Spleen (tissue), 11 donors: ENCODE measurements around the gene RAP1GAP. TPM values are rescaled to one million over a fixed set of nuclear protein-coding genes. Genes with fewer than 3 reads are reported as not detected.

Experiments used
- DNase-seq: peaks from one replicate; pipeline ENCODE4 v3.0.0-alpha.2; 2020
- H3K27ac ChIP-seq, 8 donors: fragments of 200-600 bp; sonication (generic) in 7 of 8; 1 replicate in 4 of 8; 2 replicates in 4 of 8; pipeline versions ENCODE4 v1.5.0 to v1.8.0; 2016 to 2021; ENCODE audit warnings: inconsistent platforms in 4 of 8, mild to moderate bottlenecking in 4 of 8, moderate library complexity in 1 of 8
- H3K27me3 ChIP-seq, 7 donors: fragments of 200-600 bp; sonication (generic) in 6 of 7; replicated peaks in 1 of 7; 1 replicate in 4 of 7; 2 replicates in 3 of 7; pipeline versions ENCODE4 v1.5.0 to v1.8.0; 2016 to 2021; ENCODE audit warnings: inconsistent platforms in 3 of 7, mild to moderate bottlenecking in 1 of 7
- H3K36me3 ChIP-seq, 6 donors: fragments of 200-600 bp; sonication (generic) in 5 of 6; 1 replicate in 4 of 6; 2 replicates in 2 of 6; pipeline versions ENCODE4 v1.5.0 to v1.8.0; 2016 to 2021; ENCODE audit warnings: inconsistent platforms in 2 of 6
- H3K4me1 ChIP-seq, 6 donors: fragments of 200-600 bp; sonication (generic) in 5 of 6; 1 replicate in 3 of 6; 2 replicates in 3 of 6; pipeline versions ENCODE4 v1.5.0 to v1.8.0; 2016 to 2021; ENCODE audit warnings: inconsistent platforms in 3 of 6
- H3K4me3 ChIP-seq, 8 donors: fragments of 200-600 bp; sonication (generic) in 7 of 8; 1 replicate in 4 of 8; 2 replicates in 4 of 8; pipeline versions ENCODE4 v1.5.0 to v1.8.0; 2016 to 2021; ENCODE audit warnings: inconsistent platforms in 4 of 8, mild to moderate bottlenecking in 4 of 8, moderate library complexity in 2 of 8
- H3K9me3 ChIP-seq, 8 donors: fragments of 200-600 bp; sonication (generic) in 7 of 8; 1 replicate in 4 of 8; 2 replicates in 4 of 8; pipeline versions ENCODE4 v1.5.0 to v1.8.0; 2016 to 2021; ENCODE audit warnings: inconsistent platforms in 4 of 8
- CTCF ChIP-seq, 11 experiments: fragments of 200-600 bp in 7 of 11; fragments of 450-650 bp in 4 of 11; sonication (generic) in 4 of 11; IDR thresholded peaks in 8 of 11; conservative IDR thresholded peaks in 3 of 11; 1 replicate in 7 of 11; 2 replicates in 4 of 11; pipeline versions ENCODE4 v1.4.0 to v1.8.0; 2016 to 2021; ENCODE audit warnings: antibody characterized with exemption in 11 of 11, inconsistent platforms in 4 of 11, mild to moderate bottlenecking in 1 of 11
- POLR2A ChIP-seq, 3 donors: fragments of 450-650 bp; IDR thresholded peaks; one replicate each; pipeline ENCODE4 v1.5.1; 2017; ENCODE audit warnings: antibody characterized with exemption in 3 of 3, mild to moderate bottlenecking in 1 of 3
- POLR2AphosphoS5 ChIP-seq, 3 donors: sonication (generic); formaldehyde crosslinking; IDR thresholded peaks; one replicate each; pipeline ENCODE4 v1.5.1; 2017; ENCODE audit warnings: antibody characterized with exemption in 3 of 3
- WGBS, 5 donors: extraction: QIAGEN DNeasy Blood & Tissue Kit in 3 of 5; methylation state at CpG; one replicate each; pipeline versions ENCODE4 v1.1.5 to v1.1.7; 2013 to 2018; 5-methylcytosine and 5-hydroxymethylcytosine counted together
- intact Hi-C: fragments of 100-400 bp; cut with DNase I; formaldehyde crosslinking; loops from one replicate; pipeline ENCODE4 v1.15.0; 2023; ENCODE audit warnings: low total_unique reads
- polyA plus RNA-seq, 3 donors: library from polyadenylated mRNA; stranded (reverse); fragments of 200-250 nt; gene quantifications; one replicate each; pipeline ENCODE4 v1.2.1, GENCODE V29; 2013
- total RNA-seq, 7 donors: library from RNA; depleted of rRNA in 3 of 7; stranded (reverse); fragments of >200 nt in 3 of 7; fragmentation: NEBNext Ultra II Directional in 4 of 7; extraction: Animal tissue kit (Norgen Biotek cat#: 25700) in 4 of 7; gene quantifications; one replicate each; pipeline versions ENCODE4 v1.1.0 to v1.2.1, GENCODE V29; 2016 to 2021
- donor health status: healthy with polysubstance abuse.
- donor health status: DM: no; HTN: no; CAD: no; lungs with moderate emphysema.
- donor health status: DM: no; HTN: no; CAD: no.
- donor health status: Bipolar disorder and iron deficiency.
- donor health status: healthy.
- donor health status: DM: no; HTN: no; CAD: no.
- donor health status: DM: yes; HTN: yes; CAD: no.

The RAP1GAP gene
- total and polyA plus RNA-seq, 10 donors, result 0.30 to 12.1 (median 0.86) TPM

GRCh38 chr1:21666576-21667320 is 2.4 kb downstream of the RAP1GAP start:
- Histone ChIP-seq H3K4me1 (peaks cover 9 to 44% (median 26%) of the 10 kb centered on the region in 6 donors), H3K4me3 (no peak overlapping the region)

GRCh38 chr1:21665711-21666575 is 3.2 kb downstream of the RAP1GAP start:
- peaks cover 0 to 94% (median 48%) of the 10 kb centered on the region in 7 donors for H3K27me3 ChIP-seq
- intact Hi-C loops, result loop anchor here (10.0 kb wide), 1 partner anchor 151 kb away; no protein-coding TSS in a partner anchor
- DNase-seq, result peak; percentile 52
- H3K36me3 ChIP-seq, result no peaks in the 10 kb centered on the region
- H3K4me1 ChIP-seq, result peaks cover 9 to 42% (median 26%) of the 10 kb centered on the region in 6 donors
- no peaks in the 10 kb centered on the region for H3K9me3 ChIP-seq
- 62 to 72% (median 70%) methylated on average over 4 to 8 of the region's 8 CpGs for WGBS, 5 donors
- H3K27ac ChIP-seq, result no peak overlapping the region
- H3K4me3 ChIP-seq, result no peak overlapping the region
- no peak for TF ChIP-seq CTCF (IDR thresholded peaks at IDR 0.05 in 8 of 11, conservative IDR thresholded peaks at IDR 0.05 in 3 of 11)
- no peak for TF ChIP-seq POLR2A (IDR thresholded peaks at IDR 0.05)
- no peak for TF ChIP-seq POLR2AphosphoS5 (IDR thresholded peaks at IDR 0.05)

More at GRCh38 chr1:21666576-21667320, 2.4 kb downstream of the RAP1GAP start:
- Histone ChIP-seq H3K27me3 (peaks cover 0 to 89% (median 48%) of the 10 kb centered on the region in 7 donors), H3K27ac (no peak overlapping the region), H3K9me3 (no peaks in the 10 kb centered on the region), H3K36me3 (no peaks in the 10 kb centered on the region)
- intact Hi-C loops, result loop anchor here (10.0 kb wide), 1 partner anchor 152 kb away; no protein-coding TSS in a partner anchor
- WGBS, 5 donors, result 71 to 80% (median 76%) methylated on average over 22 of the region's 22 CpGs
- DNase-seq, result peak; percentile 59
- TF ChIP-seq CTCF (IDR thresholded peaks at IDR 0.05 in 8 of 11, conservative IDR thresholded peaks at IDR 0.05 in 3 of 11), result no peak
- TF ChIP-seq POLR2AphosphoS5 (IDR thresholded peaks at IDR 0.05), result no peak

- TF ChIP-seq POLR2AphosphoS5 (IDR thresholded peaks at IDR 0.05) (no peak), CTCF (IDR thresholded peaks at IDR 0.05 in 8 of 11, conservative IDR thresholded peaks at IDR 0.05 in 3 of 11) (no peak), POLR2A (IDR thresholded peaks at IDR 0.05) (no peak)
- peaks cover 9 to 36% (median 23%) of the 10 kb centered on the region in 6 donors for H3K4me1 ChIP-seq
- H3K27me3 ChIP-seq, result peaks cover 0 to 100% (median 48%) of the 10 kb centered on the region in 7 donors
- no peaks in the 10 kb centered on the region for H3K9me3 ChIP-seq
- 74 to 86% (median 82%) methylated on average over 10 of the region's 10 CpGs for WGBS, 5 donors
- intact Hi-C loops, result loop anchor here (10.0 kb wide), 1 partner anchor 150 kb away; no protein-coding TSS in a partner anchor
- H3K36me3 ChIP-seq, result no peaks in the 10 kb centered on the region
- H3K4me3 ChIP-seq, result no peak overlapping the region
- no peak overlapping the region for H3K27ac ChIP-seq
- DNase-seq, result no peak
These were observed 4.2 kb downstream of the RAP1GAP start for GRCh38 chr1:21664806-21665588.
